Neural cell (in vitro differentiated cells): ENCODE data around the gene ADARB2. TPM values are rescaled to one million over a fixed set of nuclear protein-coding genes. Genes with fewer than 3 reads are reported as not detected.
A peak's percentile ranks its signal among the peaks of the same experiment; 100 is the strongest.
"Not testable (repeated sequence)": the region's sequence is repeated elsewhere in the genome, so short reads cannot be mapped to it uniquely, and the experiment has no call there.

Source experiments
- H2AFZ ChIP-seq: fragments of 200-600, 300-800 bp; sonication (generic), shearing (Covaris generic); 2 replicates; pipeline ENCODE4 v1.6.0; 2014; ENCODE audit warnings: low read depth, mild to moderate bottlenecking, antibody characterized with exemption, low read length, moderate library complexity
- H3F3A ChIP-seq: fragments of 200-600 bp; shearing (Covaris generic); 2 replicates; pipeline ENCODE4 v1.6.1; 2016; ENCODE audit warnings: mild to moderate bottlenecking, moderate library complexity, mixed read lengths, antibody characterized with exemption, low read length; ENCODE audit not compliant: insufficient read depth, poor library complexity, severe bottlenecking
- H3K27ac ChIP-seq: fragments of 200-600, 300-800 bp; sonication (generic), shearing (Covaris generic); 2 replicates; pipeline ENCODE4 v1.5.1; 2014; ENCODE audit warnings: mild to moderate bottlenecking, low read length, moderate library complexity
- H3K27me3 ChIP-seq: fragments of 300-800, 200-600 bp; sonication (generic), shearing (Covaris generic); 2 replicates; pipeline ENCODE4 v1.6.0; 2014; ENCODE audit warnings: mild to moderate bottlenecking, low read depth, low read length, moderate library complexity; ENCODE audit not compliant: insufficient read depth
- H3K36me3 ChIP-seq: fragments of 300-800, 200-600 bp; sonication (generic), shearing (Covaris generic); 2 replicates; pipeline ENCODE4 v1.5.1; 2014; ENCODE audit warnings: mild to moderate bottlenecking, antibody characterized with exemption, low read length, moderate library complexity; ENCODE audit not compliant: insufficient read depth
- H3K4me2 ChIP-seq: fragments of 300-800, 200-600 bp; sonication (generic), shearing (Covaris generic); 2 replicates; pipeline ENCODE4 v1.6.0; 2014; ENCODE audit warnings: mild to moderate bottlenecking, low read length
- H3K4me3 ChIP-seq: fragments of 300-800, 200-600 bp; sonication (generic), shearing (Covaris generic); 2 replicates; pipeline ENCODE4 v1.5.1; 2014; ENCODE audit warnings: mild to moderate bottlenecking, low read length, moderate library complexity
- H3K79me2 ChIP-seq: fragments of 200-600 bp; shearing (Covaris generic); replicated peaks from 2 replicates; pipeline ENCODE4 v1.6.0; 2014; ENCODE audit warnings: mild to moderate bottlenecking, low read length, moderate library complexity; ENCODE audit not compliant: insufficient read depth
- H3K9ac ChIP-seq: fragments of 300-800, 200-600 bp; sonication (generic), shearing (Covaris generic); 2 replicates; pipeline ENCODE4 v1.6.1; 2016; ENCODE audit warnings: mild to moderate bottlenecking, low read length, mixed read lengths
- H3K9me2 ChIP-seq: fragments of 200-600 bp; shearing (Covaris generic); 2 replicates; pipeline ENCODE4 v1.6.1; 2016; ENCODE audit warnings: mild to moderate bottlenecking, low read length, mixed read lengths; ENCODE audit not compliant: insufficient read depth
- H3K9me3 ChIP-seq: fragments of 200-600, 300-800 bp; sonication (generic), shearing (Covaris generic); 2 replicates; pipeline ENCODE4 v1.6.1; 2016; ENCODE audit warnings: mild to moderate bottlenecking, mixed run types, low read length, moderate library complexity, mixed read lengths
- H4K20me1 ChIP-seq: fragments of 200-600 bp; shearing (Covaris generic); 2 replicates; pipeline ENCODE4 v1.6.1; 2016; ENCODE audit warnings: mild to moderate bottlenecking, mixed run types; ENCODE audit not compliant: insufficient read depth
- EP300 ChIP-seq: fragments of 450-650 bp; conservative IDR thresholded peaks from 2 replicates; pipeline ENCODE4 v1.6.1; 2014; ENCODE audit warnings: antibody characterized with exemption, mild to moderate bottlenecking, moderate library complexity; ENCODE audit not compliant: poor library complexity, severe bottlenecking
- EZH2 ChIP-seq: fragments of 200-600, 300-800 bp; shearing (Covaris generic), sonication (generic); IDR thresholded peaks from 2 replicates; pipeline ENCODE4 v1.6.1; 2014; ENCODE audit warnings: antibody characterized with exemption, low read length, borderline replicate concordance, mild to moderate bottlenecking; ENCODE audit not compliant: insufficient read depth, poor library complexity, severe bottlenecking
- MXI1 ChIP-seq: fragments of 450-650 bp; conservative IDR thresholded peaks from 2 replicates; pipeline ENCODE4 v1.6.1; 2014; ENCODE audit warnings: antibody characterized with exemption, mild to moderate bottlenecking; ENCODE audit not compliant: poor library complexity, severe bottlenecking
- POLR2AphosphoS5 ChIP-seq: IDR thresholded peaks from 2 replicates; pipeline ENCODE4 v1.6.1; 2012
- RAD21 ChIP-seq: fragments of 450-650 bp; conservative IDR thresholded peaks from 2 replicates; pipeline ENCODE4 v1.6.1; 2014; ENCODE audit warnings: antibody characterized with exemption, mild to moderate bottlenecking, moderate library complexity
- SMC3 ChIP-seq: fragments of 450-650 bp; conservative IDR thresholded peaks from 2 replicates; pipeline ENCODE4 v1.6.1; 2014; ENCODE audit warnings: antibody characterized with exemption, mild to moderate bottlenecking, moderate library complexity; ENCODE audit not compliant: poor library complexity
- TAF1 ChIP-seq: IDR thresholded peaks from 2 replicates; pipeline ENCODE4 v1.6.1; 2012; ENCODE audit warnings: low read depth
- polyA plus RNA-seq: library from polyadenylated mRNA; depleted of rRNA; stranded (reverse); fragments of >200 nt; gene quantifications from 2 replicates; pipeline ENCODE4 v1.2.3, GENCODE V29; 2014
- TF ChIP-seq, protein P1 (sequence below): fragments of 450-650 bp; IDR thresholded peaks from 2 replicates; pipeline ENCODE4 v1.5.1; 2014; ENCODE audit warnings: antibody characterized with exemption, mild to moderate bottlenecking, moderate library complexity; ENCODE audit not compliant: poor library complexity, severe bottlenecking
- TF ChIP-seq, protein P2 (sequence below): IDR thresholded peaks from 2 replicates; pipeline ENCODE4 v1.6.1; 2012; ENCODE audit warnings: borderline replicate concordance

Gene ADARB2
- polyA plus RNA-seq, 1 donor from 2014 or later, result 3.6 TPM

DNA sequence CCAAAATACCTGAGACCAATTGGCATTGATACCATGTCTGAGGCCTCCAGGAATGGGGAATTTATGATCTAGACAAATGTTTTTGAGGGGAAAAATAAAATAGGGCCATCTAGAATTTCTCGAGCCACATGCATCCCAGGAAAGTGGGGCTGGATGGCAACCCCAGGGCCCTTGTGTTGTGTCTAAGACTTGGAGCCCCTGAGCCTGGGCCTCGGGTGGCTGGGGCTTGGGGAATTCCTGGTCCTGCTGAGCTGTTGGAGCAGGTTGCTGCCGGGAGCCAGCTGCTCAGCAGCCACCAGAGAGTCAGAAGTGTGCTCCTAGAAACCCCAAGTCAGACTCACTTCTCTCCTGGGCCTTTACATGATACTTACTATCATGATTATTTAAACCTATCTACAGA is 508.2 kb downstream of the ADARB2 start:
- no peak overlapping the region for H3K27ac ChIP-seq
- H3K79me2 ChIP-seq, result no peaks in the 10 kb centered on the region
- no peak overlapping the region for H3K9ac ChIP-seq
- no peak overlapping the region for H2AFZ ChIP-seq
- TF ChIP-seq MXI1, result no peak
- TF ChIP-seq, protein P1, sequence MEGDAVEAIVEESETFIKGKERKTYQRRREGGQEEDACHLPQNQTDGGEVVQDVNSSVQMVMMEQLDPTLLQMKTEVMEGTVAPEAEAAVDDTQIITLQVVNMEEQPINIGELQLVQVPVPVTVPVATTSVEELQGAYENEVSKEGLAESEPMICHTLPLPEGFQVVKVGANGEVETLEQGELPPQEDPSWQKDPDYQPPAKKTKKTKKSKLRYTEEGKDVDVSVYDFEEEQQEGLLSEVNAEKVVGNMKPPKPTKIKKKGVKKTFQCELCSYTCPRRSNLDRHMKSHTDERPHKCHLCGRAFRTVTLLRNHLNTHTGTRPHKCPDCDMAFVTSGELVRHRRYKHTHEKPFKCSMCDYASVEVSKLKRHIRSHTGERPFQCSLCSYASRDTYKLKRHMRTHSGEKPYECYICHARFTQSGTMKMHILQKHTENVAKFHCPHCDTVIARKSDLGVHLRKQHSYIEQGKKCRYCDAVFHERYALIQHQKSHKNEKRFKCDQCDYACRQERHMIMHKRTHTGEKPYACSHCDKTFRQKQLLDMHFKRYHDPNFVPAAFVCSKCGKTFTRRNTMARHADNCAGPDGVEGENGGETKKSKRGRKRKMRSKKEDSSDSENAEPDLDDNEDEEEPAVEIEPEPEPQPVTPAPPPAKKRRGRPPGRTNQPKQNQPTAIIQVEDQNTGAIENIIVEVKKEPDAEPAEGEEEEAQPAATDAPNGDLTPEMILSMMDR, result no peak
- H3K36me3 ChIP-seq, result no peaks in the 10 kb centered on the region
- no peaks in the 10 kb centered on the region for H3K9me2 ChIP-seq
- H4K20me1 ChIP-seq, result no peaks in the 10 kb centered on the region
- H3K9me3 ChIP-seq, result no peaks in the 10 kb centered on the region
- H3K27me3 ChIP-seq, result no peaks in the 10 kb centered on the region
- H3K4me3 ChIP-seq, result no peak overlapping the region
- H3F3A ChIP-seq, result no peaks in the 10 kb centered on the region
- no peak overlapping the region for H3K4me2 ChIP-seq

DNA sequence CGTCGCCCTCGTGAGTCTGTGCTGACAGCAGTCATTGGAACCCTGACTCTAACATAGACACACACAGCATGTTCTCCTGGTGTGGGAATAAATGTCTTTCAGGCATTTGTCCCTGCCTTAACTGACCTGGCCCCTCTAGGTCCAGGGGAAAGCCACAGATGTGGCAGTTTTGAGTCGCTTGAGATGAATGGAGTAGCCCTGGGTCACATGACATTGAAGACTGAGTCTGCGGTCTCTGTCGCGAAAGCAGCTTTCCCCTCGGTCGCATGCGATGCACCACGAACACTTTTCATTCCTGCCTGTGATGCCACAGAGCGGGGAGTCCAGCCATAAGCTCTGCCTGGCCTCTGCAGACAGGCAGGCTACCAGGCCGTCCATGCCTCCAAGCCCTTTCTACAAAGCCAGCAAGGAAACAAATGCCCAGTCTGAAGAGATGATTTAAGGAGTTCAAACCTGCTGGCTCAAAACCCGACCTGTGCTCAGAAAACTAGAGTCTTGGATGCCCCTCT is 508.8 kb downstream of the ADARB2 start:
- Histone ChIP-seq H3K79me2 (no peaks in the 10 kb centered on the region), H3K9me2 (no peaks in the 10 kb centered on the region), H3K4me3 (no peak overlapping the region), H3K9me3 (no peaks in the 10 kb centered on the region), H3K36me3 (no peaks in the 10 kb centered on the region), H3K27ac (no peak overlapping the region), H3K27me3 (no peaks in the 10 kb centered on the region), H3K4me2 (no peak overlapping the region), H4K20me1 (no peaks in the 10 kb centered on the region), H3F3A (no peaks in the 10 kb centered on the region), H3K9ac (no peak overlapping the region), H2AFZ (no peak overlapping the region)
- no peak for TF ChIP-seq SMC3
- no peak for TF ChIP-seq RAD21
- TF ChIP-seq MXI1, result no peak
- no peak for TF ChIP-seq EP300

DNA sequence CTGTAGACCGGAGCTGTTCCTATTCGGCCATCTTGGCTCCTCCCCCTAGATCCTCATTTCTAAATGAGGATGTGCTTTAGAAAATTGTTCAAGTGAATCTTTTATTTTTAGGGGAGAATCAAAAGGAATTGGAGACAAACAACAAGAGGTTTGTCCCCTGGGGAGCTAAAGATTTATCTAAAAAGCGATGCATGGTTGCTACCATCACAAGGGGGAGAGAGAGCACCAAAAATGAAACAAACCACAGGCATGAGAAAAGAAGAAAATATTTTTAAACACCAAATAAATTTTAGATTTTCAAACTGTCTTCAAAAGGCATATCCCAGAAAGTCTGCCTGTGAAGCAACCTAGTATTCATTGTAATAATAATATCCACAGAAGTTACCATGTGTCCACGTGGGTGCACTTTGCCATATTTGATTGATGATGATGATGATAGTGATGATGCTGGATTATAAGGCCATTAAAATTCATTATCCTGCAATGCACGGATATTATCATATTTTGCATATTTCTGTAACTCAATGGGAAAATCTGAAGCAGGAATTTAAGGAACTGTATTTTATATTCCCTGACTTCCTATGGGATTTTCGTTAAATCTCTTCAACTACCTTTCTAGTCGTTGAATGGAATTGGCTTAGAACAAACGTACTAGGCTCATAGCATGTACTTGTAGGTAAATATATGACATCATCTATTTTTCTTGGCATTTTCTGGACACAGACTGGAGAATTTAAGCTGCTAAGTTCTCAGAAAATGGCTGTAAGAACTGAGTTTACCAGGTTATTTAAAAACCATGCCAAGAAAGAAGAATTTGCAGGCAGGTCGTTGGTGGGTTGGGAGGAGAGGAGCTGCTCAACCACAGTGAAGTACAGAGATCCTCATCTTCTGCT is 509.6 kb downstream of the ADARB2 start:
- Histone ChIP-seq H3K36me3 (no peaks in the 10 kb centered on the region), H3K4me3 (no peak overlapping the region), H3F3A (no peaks in the 10 kb centered on the region), H3K9me3 (no peaks in the 10 kb centered on the region), H3K79me2 (no peaks in the 10 kb centered on the region), H2AFZ (no peak overlapping the region), H3K9ac (no peak overlapping the region), H3K4me2 (no peak overlapping the region), H3K27me3 (no peaks in the 10 kb centered on the region), H4K20me1 (no peaks in the 10 kb centered on the region), H3K9me2 (no peaks in the 10 kb centered on the region), H3K27ac (no peak overlapping the region)
- TF ChIP-seq MXI1 (no peak), EP300 (no peak), RAD21 (peak; percentile 48), POLR2AphosphoS5 (no peak), SMC3 (no peak), EZH2 (no peak), TAF1 (no peak)
- TF ChIP-seq, protein P2, sequence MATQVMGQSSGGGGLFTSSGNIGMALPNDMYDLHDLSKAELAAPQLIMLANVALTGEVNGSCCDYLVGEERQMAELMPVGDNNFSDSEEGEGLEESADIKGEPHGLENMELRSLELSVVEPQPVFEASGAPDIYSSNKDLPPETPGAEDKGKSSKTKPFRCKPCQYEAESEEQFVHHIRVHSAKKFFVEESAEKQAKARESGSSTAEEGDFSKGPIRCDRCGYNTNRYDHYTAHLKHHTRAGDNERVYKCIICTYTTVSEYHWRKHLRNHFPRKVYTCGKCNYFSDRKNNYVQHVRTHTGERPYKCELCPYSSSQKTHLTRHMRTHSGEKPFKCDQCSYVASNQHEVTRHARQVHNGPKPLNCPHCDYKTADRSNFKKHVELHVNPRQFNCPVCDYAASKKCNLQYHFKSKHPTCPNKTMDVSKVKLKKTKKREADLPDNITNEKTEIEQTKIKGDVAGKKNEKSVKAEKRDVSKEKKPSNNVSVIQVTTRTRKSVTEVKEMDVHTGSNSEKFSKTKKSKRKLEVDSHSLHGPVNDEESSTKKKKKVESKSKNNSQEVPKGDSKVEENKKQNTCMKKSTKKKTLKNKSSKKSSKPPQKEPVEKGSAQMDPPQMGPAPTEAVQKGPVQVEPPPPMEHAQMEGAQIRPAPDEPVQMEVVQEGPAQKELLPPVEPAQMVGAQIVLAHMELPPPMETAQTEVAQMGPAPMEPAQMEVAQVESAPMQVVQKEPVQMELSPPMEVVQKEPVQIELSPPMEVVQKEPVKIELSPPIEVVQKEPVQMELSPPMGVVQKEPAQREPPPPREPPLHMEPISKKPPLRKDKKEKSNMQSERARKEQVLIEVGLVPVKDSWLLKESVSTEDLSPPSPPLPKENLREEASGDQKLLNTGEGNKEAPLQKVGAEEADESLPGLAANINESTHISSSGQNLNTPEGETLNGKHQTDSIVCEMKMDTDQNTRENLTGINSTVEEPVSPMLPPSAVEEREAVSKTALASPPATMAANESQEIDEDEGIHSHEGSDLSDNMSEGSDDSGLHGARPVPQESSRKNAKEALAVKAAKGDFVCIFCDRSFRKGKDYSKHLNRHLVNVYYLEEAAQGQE, result no peak
- TF ChIP-seq, protein P1, result peak; percentile 39

DNA sequence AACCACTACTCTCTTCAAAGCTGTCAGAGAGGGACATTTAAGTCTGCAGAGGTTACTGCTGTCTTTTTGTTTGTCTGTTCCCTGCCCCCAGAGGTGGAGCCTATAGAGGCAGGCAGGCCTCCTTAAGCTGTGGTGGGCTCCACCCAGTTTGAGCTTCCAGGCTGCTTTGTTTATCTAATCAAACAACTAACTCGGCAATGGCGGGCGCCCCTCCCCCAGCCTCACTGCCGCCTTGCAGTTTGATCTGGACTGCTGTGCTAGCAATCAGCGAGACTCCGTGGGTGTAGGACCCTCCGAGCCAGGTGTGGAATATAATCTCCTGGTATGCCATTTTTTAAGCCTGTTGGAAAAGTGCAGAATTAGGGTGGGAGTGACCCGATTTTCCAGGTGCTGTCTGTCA is 510.4 kb downstream of the ADARB2 start:
- H3K9me2 ChIP-seq, H3K27me3 ChIP-seq, H3K9me3 ChIP-seq, H3K4me2 ChIP-seq, H3K4me3 ChIP-seq, H3K9ac ChIP-seq, H3K79me2 ChIP-seq, H3K27ac ChIP-seq, H3K36me3 ChIP-seq, H3F3A ChIP-seq, H4K20me1 ChIP-seq, H2AFZ ChIP-seq: not testable (repeated sequence)
